Lower leg skin (tissue), 3 donors: ENCODE measurements around the gene LEUTX.

Experiments
- POLR2A ChIP-seq, 2 donors: fragments of 450-650 bp; IDR thresholded peaks; one replicate each; pipeline ENCODE4 v1.6.1; 2016 to 2017; ENCODE audit warnings: antibody characterized with exemption in 2 of 2, mild to moderate bottlenecking in 1 of 2, moderate library complexity in 1 of 2
- TF ChIP-seq, protein P1 (sequence below), 3 donors: fragments of 450-650 bp; IDR thresholded peaks; one replicate each; pipeline ENCODE4 v1.5.1; 2016; ENCODE audit warnings: antibody characterized with exemption in 3 of 3, mild to moderate bottlenecking in 3 of 3, moderate library complexity in 2 of 3

DNA sequence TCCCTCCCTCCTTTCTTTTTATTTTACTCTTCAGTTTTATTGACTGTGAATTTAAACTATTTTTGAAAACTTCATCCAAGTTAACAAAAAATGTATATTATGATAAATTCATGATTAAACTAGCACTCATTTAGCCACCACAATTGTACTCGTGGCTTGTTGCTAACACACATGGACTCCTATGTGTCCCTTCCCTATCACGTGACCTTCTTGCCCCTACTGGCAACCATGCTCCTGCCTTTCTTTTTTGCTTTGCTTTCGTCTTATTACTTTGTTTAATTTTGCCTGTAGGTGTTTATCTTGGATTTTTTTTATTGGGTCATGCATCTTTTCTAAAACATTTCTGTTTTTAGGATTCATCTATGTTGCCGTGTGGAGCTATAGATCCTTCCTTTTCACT, 49.1 kb upstream of the LEUTX start:
- TF ChIP-seq, protein P1, sequence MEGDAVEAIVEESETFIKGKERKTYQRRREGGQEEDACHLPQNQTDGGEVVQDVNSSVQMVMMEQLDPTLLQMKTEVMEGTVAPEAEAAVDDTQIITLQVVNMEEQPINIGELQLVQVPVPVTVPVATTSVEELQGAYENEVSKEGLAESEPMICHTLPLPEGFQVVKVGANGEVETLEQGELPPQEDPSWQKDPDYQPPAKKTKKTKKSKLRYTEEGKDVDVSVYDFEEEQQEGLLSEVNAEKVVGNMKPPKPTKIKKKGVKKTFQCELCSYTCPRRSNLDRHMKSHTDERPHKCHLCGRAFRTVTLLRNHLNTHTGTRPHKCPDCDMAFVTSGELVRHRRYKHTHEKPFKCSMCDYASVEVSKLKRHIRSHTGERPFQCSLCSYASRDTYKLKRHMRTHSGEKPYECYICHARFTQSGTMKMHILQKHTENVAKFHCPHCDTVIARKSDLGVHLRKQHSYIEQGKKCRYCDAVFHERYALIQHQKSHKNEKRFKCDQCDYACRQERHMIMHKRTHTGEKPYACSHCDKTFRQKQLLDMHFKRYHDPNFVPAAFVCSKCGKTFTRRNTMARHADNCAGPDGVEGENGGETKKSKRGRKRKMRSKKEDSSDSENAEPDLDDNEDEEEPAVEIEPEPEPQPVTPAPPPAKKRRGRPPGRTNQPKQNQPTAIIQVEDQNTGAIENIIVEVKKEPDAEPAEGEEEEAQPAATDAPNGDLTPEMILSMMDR (IDR thresholded peaks at IDR 0.05): no peak
- TF ChIP-seq POLR2A (IDR thresholded peaks at IDR 0.05): no peak
